C4-2B (cell line): ENCODE results near the gene FBLIM1.

Source experiments
- H3K27ac ChIP-seq: fragments of 450-650 bp; 2 replicates; pipeline ENCODE4 v1.5.1; 2017
- CTCF ChIP-seq: fragments of 450-650 bp; conservative IDR thresholded peaks from 2 replicates; pipeline ENCODE4 v1.5.1; 2017; ENCODE audit warnings: mild to moderate bottlenecking
- ZFX ChIP-seq: fragments of 450-650 bp; IDR thresholded peaks from 2 replicates; pipeline ENCODE4 v1.6.1; 2017

The FBLIM1 gene

GRCh38 chr1:15771836-15772515 is 13.4 kb downstream of the FBLIM1 start:
- TF ChIP-seq ZFX (no peak), CTCF (no peak)
- no peak overlapping the region for H3K27ac ChIP-seq

GRCh38 chr1:15775706-15776105 is 17.1 kb downstream of the FBLIM1 start:
- TF ChIP-seq CTCF = no peak
- no peak for TF ChIP-seq ZFX
- no peak overlapping the region for H3K27ac ChIP-seq

- no peak for TF ChIP-seq CTCF
- TF ChIP-seq ZFX = no peak
- no peak overlapping the region for H3K27ac ChIP-seq
Measured at GRCh38 chr1:15777909-15778707, 19.5 kb downstream of the FBLIM1 start.

- TF ChIP-seq ZFX (no peak), CTCF (no peak)
- no peak overlapping the region for H3K27ac ChIP-seq
Measured at GRCh38 chr1:15785683-15786082, 27.1 kb downstream of the FBLIM1 start.

GRCh38 chr1:15786581-15786980 is 28.0 kb downstream of the FBLIM1 start:
- no peak for TF ChIP-seq CTCF
- TF ChIP-seq ZFX = no peak
- H3K27ac ChIP-seq = no peak overlapping the region

GRCh38 chr1:15788624-15789301 is 30.2 kb downstream of the FBLIM1 start:
- no peak overlapping the region for H3K27ac ChIP-seq
- no peak for TF ChIP-seq ZFX
- TF ChIP-seq CTCF = no peak

- TF ChIP-seq ZFX (no peak), CTCF (no peak)
Measured at GRCh38 chr1:15796086-15796462, 37.5 kb downstream of the FBLIM1 start.

More at GRCh38 chr1:15796086-15796462, 37.5 kb downstream of the FBLIM1 start:
- H3K27ac ChIP-seq = no peak overlapping the region
